Colon (tissue), 2 donors: ENCODE measurements around the gene C6orf132.
"Not testable (repeated sequence)": the region's sequence is repeated elsewhere in the genome, so short reads cannot be mapped to it uniquely, and the experiment has no call there.

ENCODE experiments used
- FAIRE-seq: peaks from 2 replicates; lab custom pipeline; 2012; peaks lifted over from hg19 to GRCh38; lab: Jason Lieb, UNC
- donor health status: control.
- donor health status: control.

The C6orf132 gene

GRCh38 chr6:42142118-42142835 lies at the start of gene C6orf132:
C6orf132 (minus strand) TSS chr6:42142620; CDS start chr6:42142444, 176 bp downstream.
- FAIRE-seq, result no peak

GRCh38 chr6:42190554-42191183 lies 48.2 kb upstream of the C6orf132 start:
- no peak for FAIRE-seq

- no peak for FAIRE-seq
These were observed 46.0 kb upstream of the C6orf132 start for GRCh38 chr6:42188406-42188805.

- no peak for FAIRE-seq
These were observed 43.2 kb upstream of the C6orf132 start for GRCh38 chr6:42185597-42185996.

- no peak for FAIRE-seq
These were observed 42.1 kb upstream of the C6orf132 start for GRCh38 chr6:42184475-42184874.

- no peak for FAIRE-seq
These were observed 39.7 kb upstream of the C6orf132 start for GRCh38 chr6:42182101-42182500.

- no peak for FAIRE-seq
These were observed 37.5 kb upstream of the C6orf132 start for GRCh38 chr6:42179945-42180313.

GRCh38 chr6:42179261-42179944 lies 37.0 kb upstream of the C6orf132 start:
- no peak for FAIRE-seq

- no peak for FAIRE-seq
These were observed 35.3 kb upstream of the C6orf132 start for GRCh38 chr6:42177514-42178364.

GRCh38 chr6:42176981-42177380 lies 34.6 kb upstream of the C6orf132 start:
- FAIRE-seq, result no peak

GRCh38 chr6:42175860-42176259 lies 33.4 kb upstream of the C6orf132 start:
- FAIRE-seq, result no peak

GRCh38 chr6:42173101-42173500 lies 30.7 kb upstream of the C6orf132 start, which contains the start of gene GUCA1A:
GUCA1A (plus strand) TSS chr6:42173364; CDS start chr6:42173614, 250 bp downstream.
- no peak for FAIRE-seq

- no peak for FAIRE-seq
These were observed 29.6 kb upstream of the C6orf132 start for GRCh38 chr6:42171813-42172581.

GRCh38 chr6:42169780-42170179 lies 27.4 kb upstream of the C6orf132 start:
- FAIRE-seq, result not testable (repeated sequence)

- no peak for FAIRE-seq
These were observed 26.2 kb upstream of the C6orf132 start for GRCh38 chr6:42168650-42169049.

GRCh38 chr6:42166444-42167141 lies 24.2 kb upstream of the C6orf132 start:
- no peak for FAIRE-seq

GRCh38 chr6:42165016-42165415 lies 22.6 kb upstream of the C6orf132 start:
- no peak for FAIRE-seq

GRCh38 chr6:42163981-42164380 lies 21.6 kb upstream of the C6orf132 start:
- FAIRE-seq, result no peak

- no peak for FAIRE-seq
These were observed 20.4 kb upstream of the C6orf132 start for GRCh38 chr6:42162812-42163211.

- FAIRE-seq, result no peak
These were observed 20.0 kb upstream of the C6orf132 start for GRCh38 chr6:42162384-42162783.
